Measurements from ENCODE around the gene HERC6. TPM values are rescaled to one million over a fixed set of nuclear protein-coding genes. Genes with fewer than 3 reads are reported as not detected.

HERC6 gene
- total and polyA plus RNA-seq, 2 experiments from 2014 or later: 3.4 to 7.3 TPM

DNA sequence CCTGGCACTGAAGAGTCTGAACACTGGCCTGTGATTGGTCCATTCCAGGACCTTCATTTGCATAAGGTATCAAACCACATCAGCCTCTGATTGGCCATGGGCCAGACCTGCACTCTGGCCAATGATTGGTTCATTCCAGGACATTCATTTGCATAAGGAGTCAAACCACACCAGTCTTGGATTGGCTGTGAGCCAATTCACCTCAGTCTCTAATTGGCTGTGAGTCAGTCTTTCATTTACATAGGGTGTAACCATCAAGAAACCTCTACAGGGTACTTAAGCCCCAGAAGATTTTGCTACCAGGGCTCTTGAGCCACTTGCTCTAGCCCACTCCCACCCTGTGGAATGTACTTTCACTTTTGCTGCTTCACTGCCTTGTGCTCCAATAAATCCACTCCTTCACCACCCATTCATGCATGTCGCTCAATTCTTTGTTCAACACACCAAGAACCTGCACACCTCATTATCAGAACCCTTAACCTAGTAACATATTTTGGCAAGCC is 64.1 kb downstream of the HERC6 start (continued):
- TF ChIP-seq ZNF114 (CRISPR knock-in tag; IDR thresholded peaks at IDR 0.05) (no peak), POLR2AphosphoS5 (IDR thresholded peaks at IDR 0.05; ENCODE audit: low read depth) (no peak), ZNF331 (CRISPR knock-in tag; IDR thresholded peaks at IDR 0.05; ENCODE audit: low read depth) (no peak), REST (IDR thresholded peaks at IDR 0.05; ENCODE audit: unreplicated experiment) (no peak), STAT1 (IDR thresholded peaks at IDR 0.05; ENCODE audit: unreplicated experiment) (no peak), NANOG (IDR thresholded peaks at IDR 0.05; ENCODE audit: borderline replicate concordance) (no peak)
- TF ChIP-seq, protein P1, sequence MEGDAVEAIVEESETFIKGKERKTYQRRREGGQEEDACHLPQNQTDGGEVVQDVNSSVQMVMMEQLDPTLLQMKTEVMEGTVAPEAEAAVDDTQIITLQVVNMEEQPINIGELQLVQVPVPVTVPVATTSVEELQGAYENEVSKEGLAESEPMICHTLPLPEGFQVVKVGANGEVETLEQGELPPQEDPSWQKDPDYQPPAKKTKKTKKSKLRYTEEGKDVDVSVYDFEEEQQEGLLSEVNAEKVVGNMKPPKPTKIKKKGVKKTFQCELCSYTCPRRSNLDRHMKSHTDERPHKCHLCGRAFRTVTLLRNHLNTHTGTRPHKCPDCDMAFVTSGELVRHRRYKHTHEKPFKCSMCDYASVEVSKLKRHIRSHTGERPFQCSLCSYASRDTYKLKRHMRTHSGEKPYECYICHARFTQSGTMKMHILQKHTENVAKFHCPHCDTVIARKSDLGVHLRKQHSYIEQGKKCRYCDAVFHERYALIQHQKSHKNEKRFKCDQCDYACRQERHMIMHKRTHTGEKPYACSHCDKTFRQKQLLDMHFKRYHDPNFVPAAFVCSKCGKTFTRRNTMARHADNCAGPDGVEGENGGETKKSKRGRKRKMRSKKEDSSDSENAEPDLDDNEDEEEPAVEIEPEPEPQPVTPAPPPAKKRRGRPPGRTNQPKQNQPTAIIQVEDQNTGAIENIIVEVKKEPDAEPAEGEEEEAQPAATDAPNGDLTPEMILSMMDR (conservative IDR thresholded peaks at IDR 0.05; ENCODE audit: low read depth in 2 of 2): no peak

- Histone ChIP-seq H3K4me2 (no peak overlapping the region), H3K4me3 (no peak overlapping the region), H3K79me2 (replicated peaks; ENCODE audit: insufficient read depth) (no peaks in the 10 kb centered on the region), H3K36me3 (ENCODE audit: insufficient read depth) (no peaks in the 10 kb centered on the region), H3K4me1 (ENCODE audit: insufficient read depth) (peaks cover 23% of the 10 kb centered on the region), H3K9me2 (ENCODE audit: insufficient read depth) (peaks cover 7% of the 10 kb centered on the region), H3K27me3 (ENCODE audit: insufficient read depth) (no peaks in the 10 kb centered on the region), H4K20me1 (replicated peaks; ENCODE audit: insufficient read depth) (no peaks in the 10 kb centered on the region), H3K27ac (ENCODE audit: low read depth) (no peak overlapping the region), H2AFZ (no peak overlapping the region), H3F3A (replicated peaks; ENCODE audit: low read depth) (no peaks in the 10 kb centered on the region)
- TF ChIP-seq, protein P2, sequence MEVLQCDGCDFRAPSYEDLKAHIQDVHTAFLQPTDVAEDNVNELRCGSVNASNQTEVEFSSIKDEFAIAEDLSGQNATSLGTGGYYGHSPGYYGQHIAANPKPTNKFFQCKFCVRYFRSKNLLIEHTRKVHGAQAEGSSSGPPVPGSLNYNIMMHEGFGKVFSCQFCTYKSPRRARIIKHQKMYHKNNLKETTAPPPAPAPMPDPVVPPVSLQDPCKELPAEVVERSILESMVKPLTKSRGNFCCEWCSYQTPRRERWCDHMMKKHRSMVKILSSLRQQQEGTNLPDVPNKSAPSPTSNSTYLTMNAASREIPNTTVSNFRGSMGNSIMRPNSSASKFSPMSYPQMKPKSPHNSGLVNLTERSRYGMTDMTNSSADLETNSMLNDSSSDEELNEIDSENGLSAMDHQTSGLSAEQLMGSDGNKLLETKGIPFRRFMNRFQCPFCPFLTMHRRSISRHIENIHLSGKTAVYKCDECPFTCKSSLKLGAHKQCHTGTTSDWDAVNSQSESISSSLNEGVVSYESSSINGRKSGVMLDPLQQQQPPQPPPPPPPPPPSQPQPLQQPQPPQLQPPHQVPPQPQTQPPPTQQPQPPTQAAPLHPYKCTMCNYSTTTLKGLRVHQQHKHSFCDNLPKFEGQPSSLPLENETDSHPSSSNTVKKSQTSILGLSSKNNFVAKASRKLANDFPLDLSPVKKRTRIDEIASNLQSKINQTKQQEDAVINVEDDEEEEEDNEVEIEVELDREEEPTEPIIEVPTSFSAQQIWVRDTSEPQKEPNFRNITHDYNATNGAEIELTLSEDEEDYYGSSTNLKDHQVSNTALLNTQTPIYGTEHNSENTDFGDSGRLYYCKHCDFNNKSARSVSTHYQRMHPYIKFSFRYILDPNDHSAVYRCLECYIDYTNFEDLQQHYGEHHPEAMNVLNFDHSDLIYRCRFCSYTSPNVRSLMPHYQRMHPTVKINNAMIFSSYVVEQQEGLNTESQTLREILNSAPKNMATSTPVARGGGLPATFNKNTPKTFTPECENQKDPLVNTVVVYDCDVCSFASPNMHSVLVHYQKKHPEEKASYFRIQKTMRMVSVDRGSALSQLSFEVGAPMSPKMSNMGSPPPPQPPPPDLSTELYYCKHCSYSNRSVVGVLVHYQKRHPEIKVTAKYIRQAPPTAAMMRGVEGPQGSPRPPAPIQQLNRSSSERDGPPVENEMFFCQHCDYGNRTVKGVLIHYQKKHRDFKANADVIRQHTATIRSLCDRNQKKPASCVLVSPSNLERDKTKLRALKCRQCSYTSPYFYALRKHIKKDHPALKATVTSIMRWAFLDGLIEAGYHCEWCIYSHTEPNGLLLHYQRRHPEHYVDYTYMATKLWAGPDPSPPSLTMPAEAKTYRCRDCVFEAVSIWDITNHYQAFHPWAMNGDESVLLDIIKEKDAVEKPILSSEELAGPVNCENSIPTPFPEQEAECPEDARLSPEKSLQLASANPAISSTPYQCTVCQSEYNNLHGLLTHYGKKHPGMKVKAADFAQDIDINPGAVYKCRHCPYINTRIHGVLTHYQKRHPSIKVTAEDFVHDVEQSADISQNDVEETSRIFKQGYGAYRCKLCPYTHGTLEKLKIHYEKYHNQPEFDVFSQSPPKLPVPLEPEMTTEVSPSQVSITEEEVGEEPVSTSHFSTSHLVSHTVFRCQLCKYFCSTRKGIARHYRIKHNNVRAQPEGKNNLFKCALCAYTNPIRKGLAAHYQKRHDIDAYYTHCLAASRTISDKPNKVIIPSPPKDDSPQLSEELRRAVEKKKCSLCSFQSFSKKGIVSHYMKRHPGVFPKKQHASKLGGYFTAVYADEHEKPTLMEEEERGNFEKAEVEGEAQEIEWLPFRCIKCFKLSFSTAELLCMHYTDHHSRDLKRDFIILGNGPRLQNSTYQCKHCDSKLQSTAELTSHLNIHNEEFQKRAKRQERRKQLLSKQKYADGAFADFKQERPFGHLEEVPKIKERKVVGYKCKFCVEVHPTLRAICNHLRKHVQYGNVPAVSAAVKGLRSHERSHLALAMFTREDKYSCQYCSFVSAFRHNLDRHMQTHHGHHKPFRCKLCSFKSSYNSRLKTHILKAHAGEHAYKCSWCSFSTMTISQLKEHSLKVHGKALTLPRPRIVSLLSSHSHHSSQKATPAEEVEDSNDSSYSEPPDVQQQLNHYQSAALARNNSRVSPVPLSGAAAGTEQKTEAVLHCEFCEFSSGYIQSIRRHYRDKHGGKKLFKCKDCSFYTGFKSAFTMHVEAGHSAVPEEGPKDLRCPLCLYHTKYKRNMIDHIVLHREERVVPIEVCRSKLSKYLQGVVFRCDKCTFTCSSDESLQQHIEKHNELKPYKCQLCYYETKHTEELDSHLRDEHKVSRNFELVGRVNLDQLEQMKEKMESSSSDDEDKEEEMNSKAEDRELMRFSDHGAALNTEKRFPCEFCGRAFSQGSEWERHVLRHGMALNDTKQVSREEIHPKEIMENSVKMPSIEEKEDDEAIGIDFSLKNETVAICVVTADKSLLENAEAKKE (CRISPR knock-in tag; IDR thresholded peaks at IDR 0.05): no peak
- TF ChIP-seq POLR2AphosphoS5 (IDR thresholded peaks at IDR 0.05; ENCODE audit: low read depth): no peak
- no peak for TF ChIP-seq EZH2phosphoT487 (IDR thresholded peaks at IDR 0.05; ENCODE audit: unreplicated experiment)
- TF ChIP-seq, protein P1 (conservative IDR thresholded peaks at IDR 0.05; ENCODE audit: low read depth in 2 of 2): no peak
- H3K36me3 Mint-ChIP-seq (ENCODE audit: low read depth): peaks cover 15% of the 10 kb centered on the region
- H3K27me3 Mint-ChIP-seq (ENCODE audit: insufficient read depth, low read depth, poor library complexity): peaks cover 5% of the 10 kb centered on the region
- ATAC-seq (peak; percentile 46), DNase-seq (ENCODE audit: low spot score) (peak; percentile 57)
- no peak overlapping the region for H3K4me3 Mint-ChIP-seq
- peaks cover 14% of the 10 kb centered on the region for H3K9me3 Mint-ChIP-seq
- peaks cover 36% of the 10 kb centered on the region for H3K4me1 Mint-ChIP-seq
- H3K27ac Mint-ChIP-seq: no peak overlapping the region
Observed at GRCh38 chr4:88443486-88443885, 64.8 kb downstream of the HERC6 start.
